ENCODE data around the gene HNRNPH2. TPM values are rescaled to one million over a fixed set of nuclear protein-coding genes. Genes with fewer than 3 reads are reported as not detected.

Gene HNRNPH2
- total and polyA plus RNA-seq, 10 of the 15 experiments (the other 5 are each of a cell fraction or from before 2014, with no cell fraction given) = 34.5 to 102 (median 61.4) TPM

DNA sequence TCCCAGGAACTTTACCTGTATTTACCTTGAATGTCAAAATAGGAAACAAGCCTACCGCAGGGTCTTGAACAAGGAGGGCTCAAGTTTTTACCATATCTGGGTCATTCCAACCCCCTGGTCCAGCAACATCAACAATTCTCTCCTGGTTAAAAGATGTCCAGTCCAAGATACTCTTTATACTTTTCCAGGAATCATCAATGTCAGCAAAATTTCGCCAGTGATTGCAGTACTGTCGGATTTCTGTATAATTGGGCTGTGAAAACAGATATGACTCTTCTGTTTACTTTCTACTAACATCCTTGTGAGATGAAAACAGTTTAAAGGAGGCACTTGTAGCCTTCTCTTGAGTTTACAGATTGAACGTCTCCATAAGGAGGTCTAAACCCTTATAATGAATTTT is 9.3 kb upstream of the HNRNPH2 start:
- in situ Hi-C loops (cut with MboI) = no loop called here
- no peaks in the 10 kb centered on the region; a peak in 1 of 4 replicates for H3K36me3 ChIP-seq (ENCODE audit: control insufficient read depth in 2 of 2, insufficient read depth in 2 of 2, low read length in 1 of 2)
- H3K4me1 ChIP-seq (ENCODE audit: control insufficient read depth, insufficient read depth, low read length) = no peaks in the 10 kb centered on the region
- no peak for TF ChIP-seq SUPT20H (IDR thresholded peaks at IDR 0.05; ENCODE audit: borderline replicate concordance, control insufficient read depth, low read depth, low read length)
- TF ChIP-seq CHD4 (IDR thresholded peaks at IDR 0.05) = no peak
- TF ChIP-seq, protein P1, sequence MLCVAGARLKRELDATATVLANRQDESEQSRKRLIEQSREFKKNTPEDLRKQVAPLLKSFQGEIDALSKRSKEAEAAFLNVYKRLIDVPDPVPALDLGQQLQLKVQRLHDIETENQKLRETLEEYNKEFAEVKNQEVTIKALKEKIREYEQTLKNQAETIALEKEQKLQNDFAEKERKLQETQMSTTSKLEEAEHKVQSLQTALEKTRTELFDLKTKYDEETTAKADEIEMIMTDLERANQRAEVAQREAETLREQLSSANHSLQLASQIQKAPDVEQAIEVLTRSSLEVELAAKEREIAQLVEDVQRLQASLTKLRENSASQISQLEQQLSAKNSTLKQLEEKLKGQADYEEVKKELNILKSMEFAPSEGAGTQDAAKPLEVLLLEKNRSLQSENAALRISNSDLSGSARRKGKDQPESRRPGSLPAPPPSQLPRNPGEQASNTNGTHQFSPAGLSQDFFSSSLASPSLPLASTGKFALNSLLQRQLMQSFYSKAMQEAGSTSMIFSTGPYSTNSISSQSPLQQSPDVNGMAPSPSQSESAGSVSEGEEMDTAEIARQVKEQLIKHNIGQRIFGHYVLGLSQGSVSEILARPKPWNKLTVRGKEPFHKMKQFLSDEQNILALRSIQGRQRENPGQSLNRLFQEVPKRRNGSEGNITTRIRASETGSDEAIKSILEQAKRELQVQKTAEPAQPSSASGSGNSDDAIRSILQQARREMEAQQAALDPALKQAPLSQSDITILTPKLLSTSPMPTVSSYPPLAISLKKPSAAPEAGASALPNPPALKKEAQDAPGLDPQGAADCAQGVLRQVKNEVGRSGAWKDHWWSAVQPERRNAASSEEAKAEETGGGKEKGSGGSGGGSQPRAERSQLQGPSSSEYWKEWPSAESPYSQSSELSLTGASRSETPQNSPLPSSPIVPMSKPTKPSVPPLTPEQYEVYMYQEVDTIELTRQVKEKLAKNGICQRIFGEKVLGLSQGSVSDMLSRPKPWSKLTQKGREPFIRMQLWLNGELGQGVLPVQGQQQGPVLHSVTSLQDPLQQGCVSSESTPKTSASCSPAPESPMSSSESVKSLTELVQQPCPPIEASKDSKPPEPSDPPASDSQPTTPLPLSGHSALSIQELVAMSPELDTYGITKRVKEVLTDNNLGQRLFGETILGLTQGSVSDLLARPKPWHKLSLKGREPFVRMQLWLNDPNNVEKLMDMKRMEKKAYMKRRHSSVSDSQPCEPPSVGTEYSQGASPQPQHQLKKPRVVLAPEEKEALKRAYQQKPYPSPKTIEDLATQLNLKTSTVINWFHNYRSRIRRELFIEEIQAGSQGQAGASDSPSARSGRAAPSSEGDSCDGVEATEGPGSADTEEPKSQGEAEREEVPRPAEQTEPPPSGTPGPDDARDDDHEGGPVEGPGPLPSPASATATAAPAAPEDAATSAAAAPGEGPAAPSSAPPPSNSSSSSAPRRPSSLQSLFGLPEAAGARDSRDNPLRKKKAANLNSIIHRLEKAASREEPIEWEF (IDR thresholded peaks at IDR 0.05; ENCODE audit: insufficient replicate concordance, low read depth, low read length) = no peak
- no peak for TF ChIP-seq TAF1 (IDR thresholded peaks at IDR 0.05; ENCODE audit: borderline replicate concordance, low read depth, low read length)
- TF ChIP-seq, protein P2, sequence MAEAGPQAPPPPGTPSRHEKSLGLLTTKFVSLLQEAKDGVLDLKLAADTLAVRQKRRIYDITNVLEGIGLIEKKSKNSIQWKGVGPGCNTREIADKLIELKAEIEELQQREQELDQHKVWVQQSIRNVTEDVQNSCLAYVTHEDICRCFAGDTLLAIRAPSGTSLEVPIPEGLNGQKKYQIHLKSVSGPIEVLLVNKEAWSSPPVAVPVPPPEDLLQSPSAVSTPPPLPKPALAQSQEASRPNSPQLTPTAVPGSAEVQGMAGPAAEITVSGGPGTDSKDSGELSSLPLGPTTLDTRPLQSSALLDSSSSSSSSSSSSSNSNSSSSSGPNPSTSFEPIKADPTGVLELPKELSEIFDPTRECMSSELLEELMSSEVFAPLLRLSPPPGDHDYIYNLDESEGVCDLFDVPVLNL (IDR thresholded peaks at IDR 0.05; ENCODE audit: low read depth, low read length) = no peak
- TF ChIP-seq, protein P3, sequence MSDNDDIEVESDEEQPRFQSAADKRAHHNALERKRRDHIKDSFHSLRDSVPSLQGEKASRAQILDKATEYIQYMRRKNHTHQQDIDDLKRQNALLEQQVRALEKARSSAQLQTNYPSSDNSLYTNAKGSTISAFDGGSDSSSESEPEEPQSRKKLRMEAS (IDR thresholded peaks at IDR 0.05; ENCODE audit: low read depth, low read length) = no peak
- TF ChIP-seq, protein P4, sequence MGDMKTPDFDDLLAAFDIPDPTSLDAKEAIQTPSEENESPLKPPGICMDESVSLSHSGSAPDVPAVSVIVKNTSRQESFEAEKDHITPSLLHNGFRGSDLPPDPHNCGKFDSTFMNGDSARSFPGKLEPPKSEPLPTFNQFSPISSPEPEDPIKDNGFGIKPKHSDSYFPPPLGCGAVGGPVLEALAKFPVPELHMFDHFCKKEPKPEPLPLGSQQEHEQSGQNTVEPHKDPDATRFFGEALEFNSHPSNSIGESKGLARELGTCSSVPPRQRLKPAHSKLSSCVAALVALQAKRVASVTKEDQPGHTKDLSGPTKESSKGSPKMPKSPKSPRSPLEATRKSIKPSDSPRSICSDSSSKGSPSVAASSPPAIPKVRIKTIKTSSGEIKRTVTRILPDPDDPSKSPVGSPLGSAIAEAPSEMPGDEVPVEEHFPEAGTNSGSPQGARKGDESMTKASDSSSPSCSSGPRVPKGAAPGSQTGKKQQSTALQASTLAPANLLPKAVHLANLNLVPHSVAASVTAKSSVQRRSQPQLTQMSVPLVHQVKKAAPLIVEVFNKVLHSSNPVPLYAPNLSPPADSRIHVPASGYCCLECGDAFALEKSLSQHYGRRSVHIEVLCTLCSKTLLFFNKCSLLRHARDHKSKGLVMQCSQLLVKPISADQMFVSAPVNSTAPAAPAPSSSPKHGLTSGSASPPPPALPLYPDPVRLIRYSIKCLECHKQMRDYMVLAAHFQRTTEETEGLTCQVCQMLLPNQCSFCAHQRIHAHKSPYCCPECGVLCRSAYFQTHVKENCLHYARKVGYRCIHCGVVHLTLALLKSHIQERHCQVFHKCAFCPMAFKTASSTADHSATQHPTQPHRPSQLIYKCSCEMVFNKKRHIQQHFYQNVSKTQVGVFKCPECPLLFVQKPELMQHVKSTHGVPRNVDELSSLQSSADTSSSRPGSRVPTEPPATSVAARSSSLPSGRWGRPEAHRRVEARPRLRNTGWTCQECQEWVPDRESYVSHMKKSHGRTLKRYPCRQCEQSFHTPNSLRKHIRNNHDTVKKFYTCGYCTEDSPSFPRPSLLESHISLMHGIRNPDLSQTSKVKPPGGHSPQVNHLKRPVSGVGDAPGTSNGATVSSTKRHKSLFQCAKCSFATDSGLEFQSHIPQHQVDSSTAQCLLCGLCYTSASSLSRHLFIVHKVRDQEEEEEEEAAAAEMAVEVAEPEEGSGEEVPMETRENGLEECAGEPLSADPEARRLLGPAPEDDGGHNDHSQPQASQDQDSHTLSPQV (IDR thresholded peaks at IDR 0.05) = no peak
- TF ChIP-seq, protein P5, sequence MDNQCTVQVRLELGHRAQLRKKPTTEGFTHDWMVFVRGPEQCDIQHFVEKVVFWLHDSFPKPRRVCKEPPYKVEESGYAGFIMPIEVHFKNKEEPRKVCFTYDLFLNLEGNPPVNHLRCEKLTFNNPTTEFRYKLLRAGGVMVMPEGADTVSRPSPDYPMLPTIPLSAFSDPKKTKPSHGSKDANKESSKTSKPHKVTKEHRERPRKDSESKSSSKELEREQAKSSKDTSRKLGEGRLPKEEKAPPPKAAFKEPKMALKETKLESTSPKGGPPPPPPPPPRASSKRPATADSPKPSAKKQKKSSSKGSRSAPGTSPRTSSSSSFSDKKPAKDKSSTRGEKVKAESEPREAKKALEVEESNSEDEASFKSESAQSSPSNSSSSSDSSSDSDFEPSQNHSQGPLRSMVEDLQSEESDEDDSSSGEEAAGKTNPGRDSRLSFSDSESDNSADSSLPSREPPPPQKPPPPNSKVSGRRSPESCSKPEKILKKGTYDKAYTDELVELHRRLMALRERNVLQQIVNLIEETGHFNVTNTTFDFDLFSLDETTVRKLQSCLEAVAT (IDR thresholded peaks at IDR 0.05) = no peak
- no peak for TF ChIP-seq RFX5 (IDR thresholded peaks at IDR 0.05; ENCODE audit: low read depth, low read length)
- TF ChIP-seq POLR2A (IDR thresholded peaks at IDR 0.05; ENCODE audit: low read depth, low read length) = no peak
- DNase-seq (ENCODE audit: low read depth, low spot score) (no peak), ATAC-seq (no peak), FAIRE-seq (no peak)
- no peaks in the 10 kb centered on the region for H3K27me3 ChIP-seq (replicated peaks in 1 of 2; ENCODE audit: control insufficient read depth in 2 of 2, insufficient read depth in 2 of 2, low read length in 1 of 2)
- no peaks in the 10 kb centered on the region; the same call in 1 of the 2 replicates for H3K79me2 ChIP-seq (ENCODE audit: control insufficient read depth, insufficient read depth, low read length)
- no peak overlapping the region for H3K27ac ChIP-seq (ENCODE audit: control insufficient read depth, insufficient read depth)
- no peaks in the 10 kb centered on the region for H3K9me3 ChIP-seq (replicated peaks; ENCODE audit: control insufficient read depth, insufficient read depth, low read length)
- intact Hi-C loops (cut with micrococcal nuclease; ENCODE audit: unreplicated experiment) = no loop called here
- no peak overlapping the region for H3K4me3 ChIP-seq
- WGBS (ENCODE audit: insufficient coverage, insufficient replicate concordance, low lambda C conversion rate, missing lambda C conversion rate) = 66% methylated on average over 4 of the region's 4 CpGs
- no peak overlapping the region for H3K4me2 ChIP-seq (ENCODE audit: control insufficient read depth, insufficient read depth)
- RAD21 ChIA-PET (ENCODE audit: unreplicated experiment) = no interaction called here
- no peak overlapping the region for H2AFZ ChIP-seq (ENCODE audit: control insufficient read depth, low read depth, low read length)
- CTCF ChIA-PET = no interaction called here
- no peaks in the 10 kb centered on the region for H4K20me1 ChIP-seq (ENCODE audit: control insufficient read depth, insufficient read depth)
- BruUV-seq (replicated peaks) = no TSS peak
- SMC1A ChIA-PET (ENCODE audit: uncharacterized antibody, unreplicated experiment) = interaction anchor here (1.5 kb wide), 1 partner anchor 15 kb away, joined by 4 read pairs; no protein-coding TSS in a partner anchor
- POLR2A ChIA-PET = no interaction called here
- no peak overlapping the region for H3K9ac ChIP-seq (ENCODE audit: control insufficient read depth, insufficient read depth, low read length)
